Mammary epithelial cell (primary cell): ENCODE measurements around the gene DACT3.

Source experiments
- EZH2 ChIP-seq: IDR thresholded peaks from 2 replicates; pipeline ENCODE4 v1.6.1; 2012; ENCODE audit warnings: low read length, inconsistent platforms, borderline replicate concordance
- TF ChIP-seq, protein P1 (sequence below), 2 donors: IDR thresholded peaks in 1 of 2; conservative IDR thresholded peaks in 1 of 2; 2 replicates each; pipeline ENCODE4 v1.5.1; 2011 to 2012; ENCODE audit warnings: inconsistent platforms in 2 of 2, low read length in 2 of 2, mild to moderate bottlenecking in 2 of 2, control low read depth in 1 of 2, low read depth in 1 of 2; ENCODE audit not compliant: insufficient read depth in 1 of 2; ENCODE audit errors: extremely low read depth in 1 of 2

GRCh38 chr19:46624958-46625661 is 35.9 kb downstream of the DACT3 start, which contains the start of gene PTGIR:
- TF ChIP-seq, protein P1, sequence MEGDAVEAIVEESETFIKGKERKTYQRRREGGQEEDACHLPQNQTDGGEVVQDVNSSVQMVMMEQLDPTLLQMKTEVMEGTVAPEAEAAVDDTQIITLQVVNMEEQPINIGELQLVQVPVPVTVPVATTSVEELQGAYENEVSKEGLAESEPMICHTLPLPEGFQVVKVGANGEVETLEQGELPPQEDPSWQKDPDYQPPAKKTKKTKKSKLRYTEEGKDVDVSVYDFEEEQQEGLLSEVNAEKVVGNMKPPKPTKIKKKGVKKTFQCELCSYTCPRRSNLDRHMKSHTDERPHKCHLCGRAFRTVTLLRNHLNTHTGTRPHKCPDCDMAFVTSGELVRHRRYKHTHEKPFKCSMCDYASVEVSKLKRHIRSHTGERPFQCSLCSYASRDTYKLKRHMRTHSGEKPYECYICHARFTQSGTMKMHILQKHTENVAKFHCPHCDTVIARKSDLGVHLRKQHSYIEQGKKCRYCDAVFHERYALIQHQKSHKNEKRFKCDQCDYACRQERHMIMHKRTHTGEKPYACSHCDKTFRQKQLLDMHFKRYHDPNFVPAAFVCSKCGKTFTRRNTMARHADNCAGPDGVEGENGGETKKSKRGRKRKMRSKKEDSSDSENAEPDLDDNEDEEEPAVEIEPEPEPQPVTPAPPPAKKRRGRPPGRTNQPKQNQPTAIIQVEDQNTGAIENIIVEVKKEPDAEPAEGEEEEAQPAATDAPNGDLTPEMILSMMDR (conservative IDR thresholded peaks at IDR 0.05 in 1 of 2, IDR thresholded peaks at IDR 0.05 in 1 of 2; ENCODE audit: extremely low read depth in 1 of 2, insufficient read depth in 1 of 2, low read depth in 1 of 2, low read length in 2 of 2), result no peak
- TF ChIP-seq EZH2, result no peak
